Psoas muscle (tissue), 8 donors: ENCODE results near the gene ZFP92. TPM values are rescaled to one million over a fixed set of nuclear protein-coding genes. Genes with fewer than 3 reads are reported as not detected.
"Not testable (repeated sequence)": the region's sequence is repeated elsewhere in the genome, so short reads cannot be mapped to it uniquely, and the experiment has no call there.

Source experiments
- ATAC-seq, 4 donors: fragments of 200-7000 bp; cut with Tn5 transposase; one replicate each; pipeline ENCODE4 v1.9.1; 2020; ENCODE audit warnings: moderate library complexity in 3 of 4, mild to moderate bottlenecking in 2 of 4
- DNase-seq, 2 donors: peaks; one replicate each; pipeline ENCODE4 v3.0.0-alpha.2; 2020
- H3K27ac ChIP-seq: fragments of 200-600 bp; one replicate; pipeline ENCODE4 v1.8.0; 2022
- H3K27me3 ChIP-seq, 3 donors: fragments of 200-600 bp in 1 of 3; one replicate each; pipeline versions ENCODE4 v1.6.1 to v1.8.0; 2013 to 2022; ENCODE audit warnings: low read length in 2 of 3, mild to moderate bottlenecking in 2 of 3, moderate library complexity in 1 of 3; ENCODE audit not compliant: insufficient read depth in 3 of 3
- H3K36me3 ChIP-seq, 2 donors: fragments of 200-600 bp in 1 of 2; one replicate each; pipeline versions ENCODE4 v1.6.1 to v1.8.0; 2013 to 2022; ENCODE audit warnings: low read depth in 1 of 2, mild to moderate bottlenecking in 1 of 2, moderate library complexity in 1 of 2; ENCODE audit not compliant: insufficient read depth in 1 of 2
- H3K4me1 ChIP-seq: fragments of 200-600 bp; one replicate; pipeline ENCODE4 v1.8.0; 2022
- H3K4me3 ChIP-seq: fragments of 200-600 bp; one replicate; pipeline ENCODE4 v1.8.0; 2022; ENCODE audit warnings: mild to moderate bottlenecking
- H3K9me3 ChIP-seq: fragments of 200-600 bp; one replicate; pipeline ENCODE4 v1.8.0; 2022
- CTCF ChIP-seq: fragments of 200-600 bp; IDR thresholded peaks from one replicate; pipeline ENCODE4 v1.8.0; 2022; ENCODE audit warnings: antibody characterized with exemption
- WGBS, 3 donors: extraction: QIAGEN DNeasy Blood & Tissue Kit; methylation state at CpG; one replicate each; pipeline versions ENCODE4 v1.1.6 to v1.1.7; 2013; 5-methylcytosine and 5-hydroxymethylcytosine counted together
- intact Hi-C, 2 donors: fragments of 100-400 bp; cut with DNase I; formaldehyde crosslinking; loops; one replicate each; pipeline versions ENCODE4 v1.11.0 to v1.14.2; 2022
- polyA plus RNA-seq, 3 donors: library from polyadenylated mRNA; stranded (reverse); fragments of 200-250 nt; gene quantifications; one replicate each; pipeline ENCODE4 v1.2.3, GENCODE V29; 2013
- total RNA-seq, 4 donors: library from RNA; stranded (reverse); fragmentation: NEBNext Ultra II Directional in 2 of 4; extraction: Animal tissue kit (Norgen Biotek cat#: 25700) in 2 of 4; gene quantifications; one replicate each; pipeline versions ENCODE4 v1.2.1 to v1.2.4, GENCODE V29; 2021 to 2023
- donor health status: healthy with polysubstance abuse.
- donor health status: DM: no; HTN: no; CAD: no; lungs with moderate emphysema.
- donor health status: Bipolar disorder and iron deficiency.
- donor health status: healthy.
- donor health status: DM: yes; HTN: yes; CAD: no.
- donor health status: DM: no; HTN: no; CAD: no.
- donor health status: DM: no; HTN: no; CAD: no.
- donor health status: DM: yes; HTN: yes; CAD: no.

ZFP92 gene
- total and polyA plus RNA-seq, 7 donors, result 0.10 to 0.50 (median 0.30) TPM

DNA sequence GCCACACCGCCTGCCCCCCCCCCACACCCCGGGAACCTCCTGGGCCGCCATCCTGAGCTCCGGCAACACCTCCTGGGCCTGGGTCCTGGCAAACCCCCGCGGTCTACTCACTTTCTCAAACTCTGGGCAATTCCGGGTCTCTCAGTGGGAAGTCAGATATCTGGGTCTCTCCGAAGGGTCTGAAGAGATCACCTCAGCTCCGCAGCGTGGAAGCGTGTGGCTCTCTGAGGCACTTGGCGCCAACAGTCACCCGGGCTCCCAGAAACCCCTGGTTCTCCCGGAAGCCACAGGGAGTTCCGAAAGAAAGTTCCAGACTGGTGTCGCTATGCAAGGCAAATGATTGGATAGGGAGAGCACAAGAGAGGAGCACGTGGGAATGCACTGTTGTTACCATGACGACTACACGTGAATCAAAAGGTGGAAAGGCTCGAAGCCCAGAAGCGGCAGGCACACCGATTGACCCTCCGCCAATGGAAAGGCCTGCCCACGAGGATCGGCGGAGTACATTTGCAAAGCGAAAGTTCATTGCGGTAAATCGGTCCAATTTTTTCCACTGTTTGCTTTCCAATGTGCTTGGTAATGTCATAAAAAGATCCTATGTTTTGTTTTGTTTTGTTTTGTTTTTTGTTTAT, 10.0 kb upstream of the ZFP92 start, which contains the start of gene PNMA6E:
TSS of gene PNMA6E (minus strand) at position 218 of the 632 bp plus-strand sequence. CDS start 2,501 bp downstream, outside the sequence.
- Histone ChIP-seq H3K9me3 (no peaks in the 10 kb centered on the region), H3K27me3 (peaks cover 0 to 13% (median 0%) of the 10 kb centered on the region in 3 donors), H3K4me1 (no peaks in the 10 kb centered on the region), H3K36me3 (no peaks in the 10 kb centered on the region), H3K4me3 (no peak within 1 kb of the TSS), H3K27ac (no peak within 1 kb of the TSS)
- no peak for ATAC-seq
- intact Hi-C loops, result no loop called here
- 89 to 90% (median 90%) methylated on average over 25 to 29 of the region's 29 CpGs for WGBS, 3 donors
- no peak for TF ChIP-seq CTCF
- DNase-seq, result no peak

DNA sequence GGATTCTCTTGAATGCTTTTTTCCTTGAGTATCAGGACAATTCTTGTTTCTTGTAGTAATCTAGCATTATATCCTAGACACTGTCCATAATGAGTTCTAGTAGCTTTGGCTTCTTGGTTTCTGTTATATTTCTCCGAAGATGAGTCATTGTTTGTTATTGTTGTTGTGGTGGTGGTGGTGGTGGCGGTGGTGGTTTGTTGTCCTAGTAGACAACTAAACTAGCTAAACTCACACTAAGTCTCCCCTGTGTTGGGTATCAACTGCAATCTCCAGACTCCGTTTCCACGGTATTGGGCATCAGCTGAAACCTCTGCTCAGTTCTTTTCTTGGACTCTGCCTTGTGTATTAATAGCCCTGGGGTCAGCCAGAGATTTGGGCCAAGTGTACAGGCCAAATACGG, 6.9 kb upstream of the ZFP92 start:
- ATAC-seq, H3K9me3 ChIP-seq, H3K27ac ChIP-seq, DNase-seq, H3K4me1 ChIP-seq, H3K27me3 ChIP-seq, intact Hi-C loops, H3K4me3 ChIP-seq, H3K36me3 ChIP-seq: not testable (repeated sequence)
- 65 to 77% (median 72%) methylated on average over 5 of the region's 5 CpGs for WGBS, 3 donors

GRCh38 chrX:153405426-153405825, 5.8 kb upstream of the ZFP92 start:
- no peak overlapping the region for H3K27ac ChIP-seq
- intact Hi-C loops, result no loop called here
- no peak for ATAC-seq
- DNase-seq, result no peak
- H3K36me3 ChIP-seq, result no peaks in the 10 kb centered on the region
- 44 to 53% (median 52%) methylated on average over 5 of the region's 5 CpGs for WGBS, 3 donors
- no peaks in the 10 kb centered on the region for H3K4me1 ChIP-seq
- H3K9me3 ChIP-seq, result no peaks in the 10 kb centered on the region
- TF ChIP-seq CTCF, result no peak
- H3K27me3 ChIP-seq, result peaks cover 0 to 7% (median 0%) of the 10 kb centered on the region in 3 donors
- no peak overlapping the region for H3K4me3 ChIP-seq

- DNase-seq (no peak), ATAC-seq (no peak)
- Histone ChIP-seq H3K36me3 (no peaks in the 10 kb centered on the region), H3K27ac (no peak overlapping the region), H3K4me1 (no peaks in the 10 kb centered on the region), H3K4me3 (no peak overlapping the region), H3K9me3 (no peaks in the 10 kb centered on the region), H3K27me3 (peaks cover 0 to 11% (median 0%) of the 10 kb centered on the region in 3 donors)
- 87 to 93% (median 88%) methylated on average over 8 to 9 of the region's 9 CpGs for WGBS, 3 donors
- intact Hi-C loops, result no loop called here
- TF ChIP-seq CTCF, result no peak
These were observed 5.3 kb upstream of the ZFP92 start for GRCh38 chrX:153406011-153406410.

GRCh38 chrX:153406903-153407302, 4.4 kb upstream of the ZFP92 start:
- DNase-seq (no peak), ATAC-seq (no peak)
- no peak overlapping the region for H3K4me3 ChIP-seq
- no peak overlapping the region for H3K27ac ChIP-seq
- intact Hi-C loops, result no loop called here
- no peak for TF ChIP-seq CTCF
- H3K4me1 ChIP-seq, result no peaks in the 10 kb centered on the region
- no peaks in the 10 kb centered on the region for H3K9me3 ChIP-seq
- H3K27me3 ChIP-seq, result peaks cover 0 to 20% (median under 1%) of the 10 kb centered on the region in 3 donors
- H3K36me3 ChIP-seq, result no peaks in the 10 kb centered on the region
- 57 to 65% (median 64%) methylated on average over 7 of the region's 7 CpGs for WGBS, 3 donors
